SHP77 (cell line): ENCODE measurements around the gene FGF8.

Experiments
- DNase-seq, 2 experiments: peaks; one replicate each; lab custom pipeline; 2025; lab: John Stamatoyannopoulos, UW

FGF8 gene

DNA sequence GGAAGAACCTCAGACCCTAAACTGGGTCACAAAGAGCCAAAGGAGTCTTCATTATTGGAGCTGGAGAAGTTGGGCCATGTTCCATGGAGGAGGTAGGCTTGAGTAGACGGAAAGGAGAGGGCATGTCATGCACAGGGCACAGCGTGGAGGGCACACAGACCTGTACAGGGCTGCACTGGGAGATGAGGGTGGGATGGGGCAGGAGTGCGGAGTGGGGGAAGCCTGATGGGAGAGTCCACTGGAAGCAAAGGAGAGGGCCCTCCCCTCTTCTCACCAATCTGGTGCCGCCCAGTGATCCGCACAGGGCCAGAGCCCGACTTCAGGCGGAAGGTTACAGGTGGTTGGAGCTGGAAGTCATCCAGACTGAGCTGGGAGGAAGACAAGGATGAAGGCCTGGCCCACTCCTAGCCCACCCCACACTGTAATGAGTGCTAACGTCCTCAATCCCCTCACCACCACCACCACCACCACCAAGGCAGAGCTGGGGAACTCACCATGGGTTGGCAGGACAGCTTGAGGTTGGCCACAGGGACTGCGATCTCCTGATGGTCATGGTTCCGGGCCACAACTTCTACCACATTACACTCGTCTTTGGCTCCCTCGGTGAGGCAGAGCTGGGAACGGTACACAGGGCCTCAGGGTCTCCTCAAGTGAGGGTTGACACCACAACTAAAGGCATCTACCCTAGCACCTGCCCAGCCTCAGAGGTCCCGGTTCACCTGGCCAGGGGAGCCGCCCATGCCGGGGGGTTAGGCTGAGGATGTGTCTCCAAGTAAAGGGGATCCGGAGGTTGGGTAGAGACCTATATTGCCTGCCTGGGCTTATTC, 6.3 kb upstream of the FGF8 start:
- no peak for DNase-seq

DNA sequence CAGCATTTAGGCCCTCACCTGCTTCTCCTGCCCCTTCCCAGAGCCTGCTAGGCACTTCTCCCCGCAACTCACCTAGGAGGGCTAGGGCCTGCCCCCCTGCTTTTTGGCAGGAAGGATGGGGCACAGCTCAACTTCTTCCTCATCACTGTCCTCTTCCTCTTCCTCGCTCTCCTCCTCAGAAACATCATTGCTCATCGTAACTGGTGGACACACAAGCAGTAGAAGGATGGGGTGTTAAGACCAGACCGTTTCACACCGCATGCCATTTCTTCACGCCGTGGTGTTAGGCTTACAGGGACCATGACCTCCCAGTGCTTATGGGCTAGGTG, 5.7 kb upstream of the FGF8 start:
- no peak for DNase-seq

DNA sequence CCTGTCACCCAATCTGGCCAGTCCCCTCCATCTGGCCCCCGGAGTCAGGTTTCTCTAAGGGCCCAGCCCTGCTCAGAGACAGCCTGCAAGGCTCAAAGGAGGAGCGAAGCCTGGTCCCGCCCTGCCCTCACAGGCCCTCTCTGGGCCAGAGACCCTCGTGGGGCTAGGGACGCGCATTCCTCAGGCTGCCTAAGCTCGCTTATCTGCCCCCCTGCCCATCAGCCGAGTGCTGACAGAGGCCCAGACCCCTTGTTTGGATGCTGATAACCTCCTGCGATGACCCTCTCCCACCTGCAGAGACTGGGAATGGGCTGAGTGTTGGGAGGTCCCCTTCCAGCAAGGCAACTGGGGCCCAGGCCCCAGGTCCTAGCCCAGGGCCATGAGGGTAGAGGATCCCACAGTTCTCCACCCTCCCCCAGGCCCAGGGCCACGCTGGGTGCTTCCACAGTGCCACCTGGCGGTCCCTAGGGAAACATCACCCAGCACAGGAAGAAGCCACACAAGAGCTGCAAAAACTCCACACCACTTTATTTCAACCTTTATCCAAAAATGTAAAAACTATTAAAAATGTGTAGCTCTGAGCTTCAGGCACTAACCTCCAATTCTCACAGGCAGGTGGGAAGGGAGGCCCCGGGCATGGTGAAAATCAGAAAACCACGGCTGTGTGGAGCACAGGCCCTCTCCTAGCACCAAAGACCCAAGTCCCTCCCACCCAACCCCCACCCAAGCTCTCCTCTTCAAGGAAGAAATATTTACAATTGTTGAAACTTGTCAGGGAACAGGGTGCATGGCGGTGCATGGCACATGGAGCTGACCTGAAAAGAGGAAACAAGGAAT, 5.1 kb upstream of the FGF8 start:
- peak; percentile 19 to 40 for DNase-seq

DNA sequence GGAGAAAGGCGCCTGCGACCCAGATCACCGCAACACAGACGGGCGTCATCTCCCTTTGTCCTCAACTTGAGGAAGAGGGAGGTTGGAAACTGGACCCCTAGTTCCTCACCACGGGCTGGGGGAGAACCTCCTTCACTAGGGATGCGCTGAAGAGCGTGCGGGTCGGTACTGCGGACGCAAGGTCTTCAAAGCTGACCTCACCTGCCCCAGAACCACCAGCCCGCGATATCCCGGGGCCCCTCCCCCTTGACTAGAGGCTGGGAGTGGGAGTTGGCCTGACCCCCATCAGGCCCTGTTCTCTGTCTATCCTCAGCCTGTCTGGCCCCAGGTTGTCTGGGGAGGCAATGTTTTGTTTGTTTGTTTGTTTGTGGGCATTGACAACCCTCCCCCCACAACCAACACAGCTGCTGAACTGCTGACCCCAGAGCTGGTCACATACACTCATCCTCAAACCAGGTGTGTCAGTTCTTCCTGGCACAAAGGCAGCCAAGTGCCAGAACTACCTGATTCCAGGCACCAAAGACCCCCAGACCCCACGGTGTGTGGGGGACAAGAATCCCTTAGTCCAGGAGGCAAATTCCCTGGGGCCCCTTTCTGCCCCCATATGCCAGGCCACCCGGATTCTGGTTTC, 4.4 kb upstream of the FGF8 start:
- no peak for DNase-seq

DNA sequence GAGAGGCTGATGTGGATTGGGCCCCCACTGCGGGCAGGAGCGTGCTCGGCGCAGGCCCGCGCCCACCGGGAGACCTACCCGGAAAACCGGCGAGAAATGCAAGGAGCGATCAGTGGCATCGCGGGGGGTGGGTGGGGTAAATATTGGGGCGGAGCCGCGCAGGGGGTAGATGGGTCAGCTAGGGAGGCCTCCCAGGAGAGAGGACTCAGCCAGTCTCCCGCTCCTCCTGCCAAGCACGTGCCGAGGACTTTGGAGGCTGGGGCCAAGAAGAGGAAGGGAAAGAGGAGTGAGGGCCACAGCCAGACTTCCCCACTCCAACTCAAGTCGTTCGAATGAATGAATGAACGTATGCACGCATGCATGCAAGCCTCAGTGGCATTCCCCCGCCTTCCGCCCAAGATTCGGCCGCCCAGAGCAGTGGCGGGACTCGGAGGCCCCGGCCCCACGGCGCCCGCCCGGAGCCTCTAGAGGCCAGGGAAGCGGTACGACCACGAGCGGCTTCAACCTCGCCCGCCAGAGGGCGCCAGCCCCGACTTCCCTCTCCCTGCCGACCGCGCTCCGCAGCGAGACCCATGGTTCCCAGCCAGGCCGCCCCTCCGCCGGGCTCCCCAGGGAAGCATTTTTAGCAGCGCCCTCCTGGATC, 3.8 kb upstream of the FGF8 start:
- DNase-seq: no peak

DNA sequence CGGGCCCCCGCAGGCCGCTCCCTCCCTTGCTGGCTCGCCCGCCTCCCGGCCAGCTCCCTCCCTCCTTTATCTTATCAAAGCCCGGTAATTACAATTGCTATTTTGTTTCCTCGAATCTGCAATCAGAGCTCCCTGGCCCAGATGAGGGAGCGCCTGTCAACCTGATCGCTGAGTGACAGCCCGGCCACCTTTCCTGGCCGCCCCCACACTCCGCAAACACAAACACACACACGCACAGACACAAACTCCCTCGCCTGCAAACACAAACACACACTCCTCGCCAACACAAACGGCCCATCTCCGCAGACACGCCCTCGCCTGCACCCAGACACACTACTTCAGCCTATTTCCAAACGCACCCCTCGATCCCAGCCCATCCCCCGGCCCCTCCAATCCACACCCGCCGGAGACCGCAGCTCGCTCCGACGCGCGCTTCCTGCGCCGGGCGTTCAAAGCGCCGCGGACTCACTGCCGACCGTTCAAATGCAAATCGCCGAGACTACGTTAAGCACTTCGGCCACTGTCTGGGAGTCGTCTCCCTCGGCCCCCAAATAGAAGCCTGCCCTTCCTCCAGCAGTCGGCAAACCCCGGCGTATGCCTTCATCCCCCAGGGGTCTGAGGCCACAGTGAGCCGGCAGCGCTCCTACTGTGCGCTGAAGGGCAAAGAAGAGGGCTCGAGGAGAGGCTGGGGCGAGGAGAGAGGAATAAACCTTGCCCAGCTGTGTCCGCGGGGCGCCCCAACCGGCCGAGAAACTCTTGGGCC, 3.0 kb upstream of the FGF8 start:
- DNase-seq: no peak

DNA sequence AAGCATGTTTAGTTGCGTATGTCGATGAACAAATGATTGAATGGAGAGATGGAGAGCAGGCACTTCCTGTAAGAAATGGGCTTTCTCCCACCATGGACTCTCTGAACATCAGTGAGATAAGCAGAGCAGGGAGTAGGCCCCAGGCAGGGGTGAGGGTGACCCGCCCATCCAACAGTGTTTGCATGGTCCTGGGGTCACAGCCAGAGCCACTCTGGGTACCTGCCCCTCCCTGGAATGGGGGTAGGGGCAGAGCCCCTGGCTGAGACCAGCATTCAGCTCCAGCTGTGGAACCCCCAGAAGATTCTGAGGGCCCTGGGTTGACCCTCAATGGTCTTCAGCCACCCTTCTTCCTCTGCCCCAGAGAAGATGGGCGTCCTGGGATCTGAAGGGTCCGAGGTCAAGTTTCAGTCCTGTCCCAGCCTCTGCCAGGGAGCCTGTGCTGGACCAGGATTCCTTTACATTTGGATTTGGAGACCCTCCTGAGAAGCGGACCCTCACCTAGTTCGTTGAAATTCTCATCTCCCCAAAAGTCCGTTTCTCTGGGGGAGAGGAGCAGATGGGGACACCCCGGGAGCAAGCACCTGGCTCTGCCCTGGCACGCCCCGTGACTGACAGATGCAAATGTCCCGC, 2.4 kb upstream of the FGF8 start:
- DNase-seq: no peak

DNA sequence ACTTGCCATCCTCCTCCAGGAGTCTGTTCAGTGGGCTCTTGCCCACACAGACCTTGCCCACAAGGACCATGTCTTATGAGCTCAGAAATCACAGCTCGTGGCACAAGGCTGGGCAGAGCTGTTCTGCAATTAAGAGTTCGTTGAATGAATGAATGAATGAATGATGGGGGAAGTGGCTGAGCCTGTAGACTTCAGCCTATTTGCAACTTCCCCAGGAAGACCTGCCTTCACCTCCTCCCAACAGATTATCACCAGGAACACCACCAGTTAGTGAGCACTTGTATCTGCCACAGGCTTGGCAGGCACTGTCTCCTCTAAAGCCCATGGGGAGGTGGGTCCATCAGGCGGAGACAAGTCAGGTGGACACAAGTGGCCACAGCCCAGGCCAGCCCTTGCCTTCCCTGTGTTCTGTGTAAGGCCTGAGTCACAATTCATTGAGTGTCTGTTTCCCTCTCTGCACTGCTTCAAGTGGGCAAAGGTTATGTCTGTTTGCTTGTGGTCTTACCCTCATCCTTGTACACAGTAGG, 1.8 kb upstream of the FGF8 start:
- DNase-seq: no peak

DNA sequence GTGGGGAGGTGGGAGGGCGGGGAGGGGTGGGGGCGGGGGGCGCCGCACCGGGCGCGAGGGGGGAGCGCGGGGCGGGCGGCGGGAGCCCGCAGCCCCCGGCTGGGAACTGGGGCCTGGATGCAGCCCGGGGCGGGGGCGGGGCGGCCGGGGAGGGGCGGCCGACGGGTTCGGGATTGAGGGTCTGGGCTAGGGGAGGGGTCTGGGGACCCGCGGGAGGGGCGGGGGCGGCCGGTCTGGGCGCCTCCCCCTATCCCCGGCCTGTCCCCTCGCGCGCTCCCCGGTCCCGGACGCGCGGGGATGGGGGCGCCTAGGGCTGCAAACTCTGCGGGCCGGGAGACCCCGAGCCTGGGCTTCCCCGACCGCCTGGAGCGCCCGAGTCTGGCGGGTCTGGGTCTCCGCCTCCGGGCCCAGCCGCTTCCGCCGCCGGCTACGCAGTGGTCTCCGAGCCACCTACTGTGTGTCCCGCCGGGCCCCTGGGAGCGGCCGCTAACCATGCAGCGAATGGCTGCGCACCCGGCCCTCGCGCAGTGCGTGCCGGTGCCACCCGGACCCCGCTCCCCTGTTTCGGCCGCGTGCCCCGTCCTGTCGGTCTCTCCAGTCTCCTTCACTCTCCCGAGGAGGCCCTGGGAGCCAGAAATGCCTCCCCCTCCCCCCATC, 375 bp upstream of the FGF8 start:
- DNase-seq: no peak

DNA sequence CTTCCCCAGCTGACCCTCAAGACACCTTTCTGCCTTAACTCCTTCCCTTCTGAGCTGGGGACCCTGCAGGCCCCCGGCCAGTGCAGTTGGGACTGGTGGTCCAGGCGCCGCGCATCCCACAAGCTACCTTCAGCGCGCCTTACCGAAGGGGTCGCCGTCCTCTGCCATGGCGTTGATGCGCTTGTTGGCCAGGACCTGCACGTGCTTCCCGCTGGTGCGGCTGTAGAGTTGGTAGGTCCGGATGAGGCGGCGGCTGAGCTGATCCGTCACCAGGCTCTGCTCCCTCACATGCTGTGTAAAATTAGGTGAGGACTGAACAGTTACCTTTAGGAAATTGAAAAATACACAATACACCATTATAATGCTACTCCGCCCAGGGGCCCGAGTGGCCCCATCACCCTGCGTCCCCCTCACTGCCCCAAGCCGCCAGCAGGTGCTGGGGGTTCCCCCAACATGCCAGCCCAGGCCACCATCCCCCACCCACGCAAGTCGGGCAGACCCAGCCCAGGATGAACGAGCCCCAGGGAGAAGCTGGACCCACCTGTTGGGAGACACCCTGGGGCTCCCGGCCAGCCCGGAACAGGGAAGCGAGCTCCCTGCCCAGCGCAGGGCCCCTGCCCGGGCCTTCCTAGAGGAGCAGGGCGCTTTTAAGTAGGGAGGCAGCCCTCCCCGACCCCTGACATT, 1.2 kb downstream of the FGF8 start:
- DNase-seq: no peak

DNA sequence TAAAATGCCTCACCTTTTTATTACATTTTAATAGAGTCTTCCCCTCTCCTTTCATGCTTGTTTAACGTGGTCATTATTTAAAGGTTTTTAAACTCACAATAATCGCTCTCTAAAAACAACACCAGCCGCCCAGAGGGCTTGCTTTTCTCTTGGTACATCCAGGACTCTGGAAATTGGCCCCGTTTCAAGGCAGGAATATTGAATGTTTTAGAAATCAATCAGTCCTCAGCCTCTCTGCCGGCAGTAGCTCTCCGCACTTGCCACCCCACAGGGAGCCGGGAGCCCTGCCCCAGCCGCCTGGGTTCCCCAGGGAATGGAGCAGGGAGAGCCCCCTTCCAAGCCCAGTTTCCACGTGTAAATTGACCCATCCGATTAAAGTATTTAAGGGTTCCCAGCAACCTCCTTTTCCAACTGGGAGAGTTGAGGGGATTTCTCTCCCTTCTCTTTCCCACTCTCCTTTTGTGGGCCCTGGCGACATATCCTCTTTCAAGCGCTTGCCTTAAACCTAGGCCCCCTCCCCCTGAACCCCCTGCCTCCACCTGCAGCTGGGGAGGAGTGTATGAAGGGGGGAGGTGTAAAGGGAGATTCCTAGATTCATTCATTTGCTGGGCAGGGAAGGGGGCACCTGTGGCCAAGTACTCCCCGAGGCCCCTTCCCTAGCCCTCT, 1.9 kb downstream of the FGF8 start:
- DNase-seq: no peak

DNA sequence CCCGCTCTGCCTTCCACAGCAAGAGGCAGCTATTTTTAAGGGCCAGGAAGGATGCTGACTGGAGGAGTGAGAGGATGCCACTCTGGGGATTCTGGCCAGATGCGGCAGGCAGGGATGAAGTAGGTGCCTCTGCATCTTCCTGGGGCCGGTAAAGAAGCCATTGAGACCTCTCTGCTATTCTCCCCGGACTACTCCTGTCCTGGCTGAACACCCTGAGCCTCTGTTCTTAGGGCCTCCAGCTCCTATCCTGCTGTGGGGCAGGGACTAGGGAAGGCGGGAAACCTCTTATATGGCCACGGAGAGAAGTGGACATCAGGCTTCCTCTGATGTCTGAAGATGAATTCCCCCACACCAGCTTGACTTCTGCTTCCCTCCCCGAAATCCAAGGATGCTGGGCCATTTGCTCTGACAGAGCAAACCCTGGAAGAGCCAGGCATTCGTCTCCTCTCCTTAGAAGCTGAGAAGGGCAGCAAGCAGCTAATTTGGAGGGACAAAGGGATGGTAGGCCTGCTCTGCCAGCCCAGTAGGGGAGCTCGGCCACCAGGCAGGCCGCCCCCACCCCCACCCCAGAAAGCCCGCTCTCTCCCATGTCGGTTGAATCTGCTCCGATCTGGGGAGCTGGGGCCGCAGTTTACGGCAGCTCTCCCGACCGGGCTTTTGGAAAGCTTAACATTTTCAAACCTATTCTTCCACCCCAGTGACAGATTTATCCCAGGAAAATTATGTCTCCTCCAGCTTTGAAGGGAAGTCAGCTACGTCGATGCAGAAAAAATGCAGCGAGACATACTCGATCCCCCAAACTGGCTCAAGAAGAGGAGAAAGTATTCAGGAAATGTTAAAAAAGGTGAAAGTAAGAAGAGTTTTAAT, 2.8 kb downstream of the FGF8 start:
- no peak for DNase-seq

DNA sequence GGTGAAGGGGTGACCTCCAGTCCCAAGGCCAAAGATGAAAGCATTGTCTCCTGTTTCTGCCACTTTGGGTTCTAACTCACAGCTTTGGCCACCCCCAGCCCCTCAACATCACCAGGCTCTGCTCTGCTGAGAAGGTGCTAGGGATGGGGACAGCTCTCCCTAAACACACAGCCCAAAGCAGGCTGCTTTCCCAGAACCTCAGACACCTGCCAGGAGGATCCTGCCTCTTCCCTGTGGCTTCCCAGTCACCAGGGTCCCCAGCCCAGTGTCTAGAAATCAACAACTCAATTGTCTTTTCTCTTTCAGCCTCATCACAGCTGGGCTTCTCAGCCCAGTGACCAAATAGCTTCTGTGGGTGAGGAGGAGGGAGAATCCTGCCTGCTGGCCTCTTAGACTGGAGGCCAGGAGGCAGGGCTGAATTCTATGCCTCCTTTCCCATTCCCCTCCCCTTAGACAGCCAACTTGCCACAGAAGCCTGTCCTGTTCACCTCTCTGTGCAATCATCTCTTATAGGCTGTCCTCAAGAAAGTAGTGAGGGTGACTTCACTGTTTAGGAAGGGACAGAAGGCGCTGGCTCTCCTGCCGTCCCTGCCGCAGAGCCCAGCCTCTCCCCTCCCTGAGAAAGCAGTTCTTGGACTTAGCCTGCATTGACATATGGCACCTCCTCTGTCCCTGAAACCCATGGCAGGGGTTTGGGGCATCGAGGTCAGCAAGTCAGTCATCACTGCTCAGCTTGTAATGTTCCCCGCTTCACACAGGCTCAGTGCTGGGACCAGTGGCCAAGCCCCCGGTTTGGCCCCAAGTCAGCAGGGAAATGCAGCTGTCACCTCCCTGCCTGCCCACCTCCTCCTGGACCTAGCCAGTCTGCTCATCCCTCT, 3.7 kb downstream of the FGF8 start:
- DNase-seq: no peak

DNA sequence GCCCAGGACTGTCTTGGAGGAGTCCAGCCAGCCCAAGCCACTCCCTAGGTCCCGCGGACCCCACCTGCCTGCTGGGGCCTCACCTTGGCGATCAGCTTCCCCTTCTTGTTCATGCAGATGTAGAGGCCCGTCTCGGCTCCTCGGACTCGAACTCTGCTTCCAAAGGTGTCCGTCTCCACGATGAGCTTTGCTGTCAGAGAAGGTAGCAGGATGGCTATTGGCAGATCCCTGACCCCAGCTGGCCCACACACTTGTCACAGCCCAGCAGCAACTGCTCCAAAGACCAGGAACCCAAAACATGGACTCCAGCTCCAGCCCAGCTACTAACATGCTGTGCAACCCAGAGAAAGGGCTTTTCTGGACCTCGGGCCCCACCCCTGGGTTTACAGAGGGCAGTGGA, 4.5 kb downstream of the FGF8 start:
- no peak for DNase-seq

DNA sequence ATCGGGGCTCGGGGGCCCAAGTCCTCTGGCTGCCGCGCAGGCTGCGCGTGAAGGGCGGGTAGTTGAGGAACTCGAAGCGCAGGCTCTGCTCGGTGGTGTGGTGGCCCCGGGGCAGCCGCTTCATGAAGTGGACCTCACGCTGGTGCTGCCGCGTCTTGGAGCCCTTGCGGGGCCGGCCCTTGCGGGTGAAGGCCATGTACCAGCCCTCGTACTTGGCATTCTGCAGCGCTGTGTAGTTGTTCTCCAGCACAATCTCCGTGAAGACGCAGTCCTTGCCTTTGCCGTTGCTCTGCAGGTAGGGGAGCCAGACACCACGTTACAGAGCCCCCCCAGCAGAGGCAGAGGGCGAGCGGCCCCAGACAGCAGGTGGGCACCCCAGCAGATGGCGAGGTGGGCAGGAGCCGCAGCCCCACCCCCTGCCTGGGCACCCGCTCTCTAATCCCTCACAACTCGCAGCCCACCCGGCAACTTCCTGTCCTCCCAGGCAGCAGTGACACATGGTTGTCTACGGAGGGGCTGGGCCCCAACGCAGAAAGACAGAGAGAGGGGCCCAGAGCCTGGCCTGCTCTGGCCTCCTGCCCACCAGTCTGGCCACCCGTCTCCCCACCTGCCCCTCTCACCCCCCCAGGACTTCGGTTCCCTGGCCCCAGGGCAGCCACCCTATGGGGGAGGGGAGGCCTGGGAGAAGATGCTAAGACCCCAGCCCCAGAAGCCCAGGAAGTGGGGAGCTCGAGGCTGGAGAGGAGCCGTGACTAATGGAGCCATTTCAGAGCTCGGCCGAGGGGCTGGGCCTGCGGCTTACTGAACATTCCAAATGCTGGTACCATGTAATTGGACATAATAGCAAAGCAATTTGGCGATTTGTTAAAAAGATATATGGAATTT, 5.3 kb downstream of the FGF8 start:
- no peak for DNase-seq

DNA sequence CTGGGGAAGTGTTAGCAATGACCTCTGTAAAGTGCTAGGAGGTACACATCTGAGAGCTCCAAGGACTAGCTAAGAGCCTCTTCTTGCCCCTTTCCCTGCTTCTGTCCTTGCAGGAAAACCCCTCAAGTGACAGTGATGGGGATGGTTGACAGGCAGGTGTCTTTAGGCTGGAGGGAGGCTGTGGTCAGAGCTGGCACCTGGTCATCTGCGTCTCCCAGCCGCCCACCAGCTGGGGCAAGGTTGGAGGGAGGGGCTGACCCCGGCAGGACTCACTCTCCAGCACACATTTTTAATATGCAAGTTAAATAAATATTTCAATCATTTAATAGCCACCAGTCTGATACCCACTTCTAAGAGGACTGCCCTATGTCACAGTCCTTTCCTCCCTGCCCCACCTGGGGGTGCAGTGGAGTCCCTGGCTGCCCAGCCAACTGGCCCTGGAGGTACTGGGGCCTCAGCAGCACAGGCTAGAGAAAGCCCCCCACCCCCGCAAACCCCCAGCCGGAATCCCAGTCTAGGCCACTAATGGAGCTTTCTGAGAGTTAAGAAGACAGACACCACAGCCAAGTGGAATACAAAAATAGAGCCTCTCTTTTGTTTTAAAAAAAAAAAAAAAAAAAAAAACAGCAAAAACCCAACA, 6.3 kb downstream of the FGF8 start:
- no peak for DNase-seq
